Thymus (tissue), 11 donors: ENCODE data around the gene UBE2E2. TPM values are rescaled to one million over a fixed set of nuclear protein-coding genes. Genes with fewer than 3 reads are reported as not detected.
"Not testable (repeated sequence)": the region's sequence is repeated elsewhere in the genome, so short reads cannot be mapped to it uniquely, and the experiment has no call there.

Experiments used
- DNase-seq, 9 donors: peaks; one replicate each; pipeline ENCODE4 v3.0.0-alpha.2; 2013; ENCODE audit warnings: low spot score in 9 of 9, low read depth in 6 of 9, missing footprints in 1 of 9
- H3K27ac ChIP-seq, 2 donors: one replicate each; pipeline ENCODE4 v1.5.1; 2013; ENCODE audit warnings: control low read depth in 1 of 2, low read depth in 1 of 2, low read length in 1 of 2, mild to moderate bottlenecking in 1 of 2, moderate library complexity in 1 of 2
- H3K27me3 ChIP-seq, 2 donors: one replicate each; pipeline ENCODE4 v1.5.1; 2013; ENCODE audit warnings: low read length in 1 of 2; ENCODE audit not compliant: control insufficient read depth in 2 of 2, insufficient read depth in 1 of 2
- H3K36me3 ChIP-seq, 2 donors: one replicate each; pipeline ENCODE4 v1.5.1; 2013; ENCODE audit warnings: low read length in 1 of 2, mild to moderate bottlenecking in 1 of 2, moderate library complexity in 1 of 2; ENCODE audit not compliant: control insufficient read depth in 2 of 2, insufficient read depth in 2 of 2
- H3K4me1 ChIP-seq, 2 donors: one replicate each; pipeline ENCODE4 v1.5.1; 2013; ENCODE audit warnings: low read length in 2 of 2; ENCODE audit not compliant: control insufficient read depth in 2 of 2, insufficient read depth in 2 of 2
- H3K4me3 ChIP-seq, 2 donors: one replicate each; pipeline ENCODE4 v1.5.1; 2013; ENCODE audit warnings: low read length in 2 of 2, control low read depth in 1 of 2, mild to moderate bottlenecking in 1 of 2
- H3K9me3 ChIP-seq, 2 donors: one replicate each; pipeline ENCODE4 v1.5.1; 2013; ENCODE audit warnings: low read length in 1 of 2, mild to moderate bottlenecking in 1 of 2; ENCODE audit not compliant: control insufficient read depth in 2 of 2, insufficient read depth in 1 of 2
- WGBS: extraction: QIAGEN DNeasy Blood & Tissue Kit; methylation state at CpG from one replicate; pipeline ENCODE4 v1.1.7; 2013; 5-methylcytosine and 5-hydroxymethylcytosine counted together
- polyA plus RNA-seq: library from polyadenylated mRNA; stranded (reverse); fragments of 200-250 nt; gene quantifications from one replicate; pipeline ENCODE4 v1.2.3, GENCODE V29; 2013
- total RNA-seq: library from RNA; stranded (reverse); fragments of 120-200 nt; gene quantifications from one replicate; pipeline ENCODE4 v1.2.4, GENCODE V29; 2013
- donor health status: healthy.

Gene UBE2E2
- total and polyA plus RNA-seq, 2 donors, result 32.9 to 35.5 TPM

DNA sequence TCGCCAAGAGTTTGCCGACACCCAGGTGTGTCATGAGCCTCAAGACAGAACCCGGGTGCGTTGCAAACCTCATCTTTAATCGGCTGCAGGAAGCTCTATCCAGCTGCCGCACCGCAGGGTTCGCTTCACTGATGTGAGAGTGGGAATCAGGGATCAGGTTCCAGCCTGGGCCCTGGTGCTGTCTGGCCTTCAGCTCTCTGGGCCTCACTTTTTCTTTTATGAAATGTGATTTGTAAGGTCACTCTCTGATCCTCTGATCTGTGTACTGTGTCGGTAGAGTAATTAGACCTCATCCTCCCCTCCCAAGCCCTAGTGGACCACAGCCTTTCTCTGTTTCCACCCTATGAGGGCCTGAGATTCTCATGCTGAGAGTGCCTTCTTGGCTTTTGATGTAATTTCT, 399.8 kb downstream of the UBE2E2 start:
- no peaks in the 10 kb centered on the region for H3K4me1 ChIP-seq
- 89% methylated on average over 9 of the region's 9 CpGs for WGBS
- H3K27me3 ChIP-seq, result no peaks in the 10 kb centered on the region
- no peak overlapping the region for H3K27ac ChIP-seq
- H3K9me3 ChIP-seq, result no peaks in the 10 kb centered on the region
- H3K36me3 ChIP-seq, result no peaks in the 10 kb centered on the region
- H3K4me3 ChIP-seq, result no peak overlapping the region
- no peak for DNase-seq

GRCh38 chr3:23607184-23607847, 404.2 kb downstream of the UBE2E2 start:
- no peaks in the 10 kb centered on the region for H3K9me3 ChIP-seq
- peaks cover 4 to 8% of the 10 kb centered on the region in 2 donors for H3K4me1 ChIP-seq
- H3K4me3 ChIP-seq, result no peak overlapping the region
- WGBS, result 94% methylated on average over 8 of the region's 8 CpGs
- DNase-seq, result no peak
- H3K27ac ChIP-seq, result no peak overlapping the region
- no peaks in the 10 kb centered on the region for H3K27me3 ChIP-seq
- H3K36me3 ChIP-seq, result no peaks in the 10 kb centered on the region

- H3K9me3 ChIP-seq, result no peaks in the 10 kb centered on the region
- 99% methylated on average over 2 of the region's 2 CpGs for WGBS
- no peaks in the 10 kb centered on the region for H3K36me3 ChIP-seq
- no peak for DNase-seq
- H3K27me3 ChIP-seq, result no peaks in the 10 kb centered on the region
- H3K27ac ChIP-seq, result no peak overlapping the region
- peaks cover 4 to 9% of the 10 kb centered on the region in 2 donors for H3K4me1 ChIP-seq
- H3K4me3 ChIP-seq, result no peak overlapping the region
Measured at GRCh38 chr3:23608650-23609049, 405.5 kb downstream of the UBE2E2 start.

DNA sequence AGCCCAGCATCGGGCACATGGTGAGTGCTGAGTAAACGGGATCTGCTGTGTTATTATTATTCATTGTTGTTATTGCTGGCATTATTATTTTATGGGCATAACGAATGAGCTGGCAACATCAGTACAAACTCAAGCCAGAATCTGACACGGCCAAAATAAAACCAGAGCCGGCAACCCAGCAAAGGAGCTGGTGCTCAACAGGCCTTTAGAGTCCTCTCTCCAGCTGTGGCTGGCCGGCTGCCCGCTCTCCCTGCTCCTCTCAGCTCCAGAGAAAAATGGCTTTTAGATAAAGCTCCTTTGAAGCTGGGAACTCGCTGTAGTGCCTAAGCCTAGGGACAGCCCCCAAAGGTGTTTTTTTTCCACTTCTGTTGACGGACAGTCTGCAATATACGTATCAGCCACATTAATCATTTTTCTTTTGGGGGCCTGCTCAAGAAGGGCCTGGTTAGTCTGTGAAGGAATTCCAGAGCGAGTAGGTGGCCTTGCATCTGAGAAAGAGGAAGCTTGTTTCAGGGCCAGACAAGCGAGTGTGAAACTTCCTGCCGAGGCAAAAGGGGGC, 408.7 kb downstream of the UBE2E2 start:
- 50% methylated on average over 13 of the region's 13 CpGs for WGBS
- H3K27ac ChIP-seq, result no peak overlapping the region
- no peaks in the 10 kb centered on the region for H3K9me3 ChIP-seq
- no peaks in the 10 kb centered on the region for H3K27me3 ChIP-seq
- peak in 1 of 9 donors; percentile 35 for DNase-seq
- no peaks in the 10 kb centered on the region for H3K36me3 ChIP-seq
- peaks cover 4 to 11% of the 10 kb centered on the region in 2 donors for H3K4me1 ChIP-seq
- no peak overlapping the region for H3K4me3 ChIP-seq

GRCh38 chr3:23612296-23612891, 409.3 kb downstream of the UBE2E2 start:
- 61% methylated on average over 15 of the region's 15 CpGs for WGBS
- Histone ChIP-seq H3K4me3 (no peak overlapping the region), H3K4me1 (peaks cover 4 to 13% of the 10 kb centered on the region in 2 donors), H3K27ac (no peak overlapping the region), H3K36me3 (no peaks in the 10 kb centered on the region), H3K9me3 (no peaks in the 10 kb centered on the region), H3K27me3 (no peaks in the 10 kb centered on the region)
- no peak for DNase-seq

GRCh38 chr3:23615068-23615467, 411.9 kb downstream of the UBE2E2 start:
- Histone ChIP-seq H3K9me3 (no peaks in the 10 kb centered on the region), H3K4me1 (peaks cover 4 to 13% of the 10 kb centered on the region in 2 donors), H3K27ac (no peak overlapping the region), H3K4me3 (no peak overlapping the region), H3K36me3 (no peaks in the 10 kb centered on the region), H3K27me3 (no peaks in the 10 kb centered on the region)
- 98% methylated on average over 5 of the region's 5 CpGs for WGBS
- no peak for DNase-seq

DNA sequence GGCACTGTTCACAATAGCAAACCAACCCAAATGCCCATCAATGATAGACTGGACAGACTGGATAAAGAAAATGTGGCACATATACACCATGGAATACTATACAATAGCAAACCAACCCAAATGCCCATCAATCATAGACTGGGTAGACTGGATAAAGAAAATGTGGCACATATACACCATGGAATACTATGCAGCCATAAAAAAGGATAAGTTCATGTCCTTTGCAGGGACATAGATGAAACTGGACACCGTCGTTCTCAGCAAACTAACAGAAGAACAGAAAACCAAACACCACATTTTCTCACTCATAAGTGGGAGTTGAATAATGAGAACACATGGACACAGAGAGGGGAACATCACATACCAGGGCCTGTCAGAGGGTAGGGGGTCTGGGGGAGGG, 415.3 kb downstream of the UBE2E2 start:
- not testable (repeated sequence) for DNase-seq, H3K27ac ChIP-seq, H3K4me3 ChIP-seq, H3K27me3 ChIP-seq, H3K36me3 ChIP-seq, H3K9me3 ChIP-seq, H3K4me1 ChIP-seq
- WGBS, result 100% methylated on average over 2 of the region's 2 CpGs

DNA sequence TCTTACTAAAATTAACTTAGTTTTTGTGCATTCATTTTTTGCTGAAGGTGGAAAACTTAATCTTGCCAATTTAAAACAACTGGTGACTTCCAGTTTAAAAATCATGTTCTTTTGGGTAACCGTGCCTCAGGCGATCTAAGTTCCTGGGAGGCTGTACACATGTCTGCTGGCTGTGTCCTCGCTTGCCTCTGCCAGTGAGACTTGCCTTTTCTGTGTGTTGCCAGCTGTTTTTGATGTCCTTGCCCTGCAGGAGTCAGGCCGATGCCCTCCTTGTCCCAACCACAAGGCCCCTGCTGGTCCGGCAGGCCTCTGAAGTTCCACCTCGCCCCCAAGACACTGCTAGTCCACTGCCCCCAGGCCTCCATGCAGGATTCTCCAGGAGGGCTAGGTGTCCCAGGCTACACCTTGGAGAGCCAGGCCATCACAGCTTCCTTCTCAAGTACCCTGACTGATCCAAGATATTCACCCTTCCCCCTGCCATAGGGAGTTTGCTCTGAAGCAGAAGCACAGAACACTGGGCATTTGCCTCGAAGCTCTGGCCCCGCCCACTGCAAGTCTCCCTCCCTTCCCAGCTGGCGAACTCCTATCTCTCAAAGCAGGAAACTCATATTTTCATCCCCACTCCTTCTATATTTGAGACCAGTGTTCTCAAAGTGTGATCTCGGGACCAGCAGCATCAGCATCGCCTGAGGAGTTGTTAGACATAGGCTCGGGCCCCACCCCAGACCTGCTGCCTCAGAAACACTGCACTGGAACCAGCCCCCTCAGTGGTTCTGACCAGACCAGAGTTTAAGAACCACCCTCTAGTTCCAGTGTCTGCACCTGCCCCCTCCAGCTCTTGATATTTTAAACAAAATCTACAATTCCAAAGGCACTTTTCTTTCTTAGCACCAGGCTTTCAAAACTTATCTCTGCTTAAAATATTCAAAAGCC, 416.8 kb downstream of the UBE2E2 start:
- no peak overlapping the region for H3K27ac ChIP-seq
- WGBS, result 92% methylated on average over 12 of the region's 12 CpGs
- H3K27me3 ChIP-seq, result no peaks in the 10 kb centered on the region
- H3K4me1 ChIP-seq, result peaks cover 0 to 4% of the 10 kb centered on the region in 2 donors
- DNase-seq, result no peak
- no peaks in the 10 kb centered on the region for H3K9me3 ChIP-seq
- no peak overlapping the region for H3K4me3 ChIP-seq
- no peaks in the 10 kb centered on the region for H3K36me3 ChIP-seq

DNA sequence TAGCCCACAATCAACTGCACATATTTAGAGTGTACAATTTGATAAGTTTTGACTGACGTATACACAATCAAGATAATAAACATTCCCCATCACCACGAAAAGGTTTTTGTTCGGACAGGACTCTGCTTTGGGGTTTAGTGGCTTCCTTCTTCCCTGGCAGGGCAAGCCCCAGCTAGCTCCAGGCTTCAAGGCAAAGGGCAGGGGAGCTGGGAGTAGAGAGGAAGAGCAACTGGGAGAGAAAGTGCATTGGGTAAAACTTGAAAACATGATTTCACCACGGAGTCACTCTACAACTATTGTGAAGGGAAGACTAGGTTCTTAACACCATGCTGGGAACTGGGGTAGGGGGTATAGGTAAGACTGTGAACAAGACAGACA, 417.5 kb downstream of the UBE2E2 start:
- Histone ChIP-seq H3K27ac (no peak overlapping the region), H3K9me3 (no peaks in the 10 kb centered on the region), H3K4me3 (no peak overlapping the region), H3K4me1 (peaks cover 0 to 4% of the 10 kb centered on the region in 2 donors), H3K27me3 (no peaks in the 10 kb centered on the region), H3K36me3 (no peaks in the 10 kb centered on the region)
- no peak for DNase-seq
- WGBS, result 59% methylated on average over 4 of the region's 4 CpGs
